CD4-positive, alpha-beta T cell treated with Interferon gamma for 1 hour (primary cell): ENCODE results near the gene CHRNB2.
A peak's percentile ranks its signal among the peaks of the same experiment; 100 is the strongest.

Experiments
- DNase-seq: peaks from one replicate; pipeline ENCODE4 v3.0.0-alpha.2; 2020

The CHRNB2 gene

GRCh38 chr1:154553056-154554030 is 14.2 kb upstream of the CHRNB2 start:
- no peak for DNase-seq

GRCh38 chr1:154556422-154556821 is 11.2 kb upstream of the CHRNB2 start:
- DNase-seq: no peak

GRCh38 chr1:154557248-154557938 is 10.2 kb upstream of the CHRNB2 start:
- no peak for DNase-seq

DNA sequence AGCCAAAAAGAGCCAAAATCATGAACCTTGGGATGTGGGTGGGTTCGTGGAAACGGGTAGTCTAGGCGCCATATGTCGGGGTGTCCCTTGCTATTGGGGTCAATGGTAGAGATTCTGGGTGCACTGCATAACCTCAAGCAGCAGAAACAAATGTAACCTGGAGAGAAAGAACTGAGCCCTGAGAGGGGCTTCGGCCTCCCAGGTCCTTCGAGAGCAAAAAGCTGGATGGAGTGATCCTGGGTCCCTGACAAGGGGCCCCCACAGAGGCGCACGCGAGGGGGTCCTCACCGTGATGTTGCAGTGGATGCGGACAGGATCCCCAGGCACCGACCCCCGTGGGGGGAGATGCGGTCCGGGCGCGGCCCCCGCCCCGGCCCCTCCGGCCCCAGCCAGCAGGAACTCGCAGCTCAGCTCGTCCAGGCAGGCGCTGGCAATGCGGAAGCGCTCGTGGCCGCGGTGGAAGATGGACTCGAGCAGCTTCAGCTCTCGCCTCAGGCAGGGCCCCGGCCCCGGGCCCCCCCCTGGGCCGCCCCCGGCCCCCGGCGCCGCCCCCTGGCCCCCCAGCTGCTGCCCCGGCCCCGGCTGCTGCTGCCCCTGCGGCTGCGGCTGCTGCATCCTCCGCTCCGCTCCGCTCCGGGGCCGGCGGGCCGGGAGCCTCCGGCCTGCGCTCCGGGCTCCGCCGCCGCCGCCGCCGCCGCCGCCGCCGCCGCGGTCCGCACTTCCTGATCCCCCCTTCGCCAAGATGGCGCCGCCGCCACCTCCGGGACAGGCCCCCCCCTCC is 9.4 kb upstream of the CHRNB2 start, which contains the start of gene UBE2Q1:
TSS of gene UBE2Q1 (minus strand) at position 724 of the 781 bp plus-strand sequence. CDS start at position 615, 109 bp downstream.
- DNase-seq: peak; percentile 41

- DNase-seq: peak; percentile 100
These were observed 8.7 kb upstream of the CHRNB2 start for GRCh38 chr1:154558720-154559465.

GRCh38 chr1:154559466-154560044 is 8.0 kb upstream of the CHRNB2 start:
- DNase-seq: peak; percentile 82

DNA sequence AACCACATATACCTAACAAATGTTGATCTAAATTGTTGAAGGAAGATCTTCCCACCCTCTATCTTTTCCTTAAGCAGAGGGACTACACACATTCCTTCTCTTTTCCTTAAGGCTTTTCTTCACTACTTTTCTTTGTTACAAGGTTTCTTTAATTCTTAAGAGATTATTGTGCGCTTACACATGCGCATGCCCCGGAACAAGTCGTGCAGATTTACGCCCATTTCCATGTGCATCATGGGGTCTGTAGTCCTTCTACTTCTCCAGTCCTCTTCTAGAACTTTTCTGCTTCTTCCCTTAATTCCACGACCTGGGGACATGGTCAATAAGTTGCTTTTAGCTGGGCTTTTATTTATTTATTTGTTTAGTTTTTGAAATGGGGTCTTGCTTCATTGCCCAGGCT is 1.7 kb upstream of the CHRNB2 start:
- no peak for DNase-seq

- no peak for DNase-seq
These were observed 708 bp downstream of the CHRNB2 start for GRCh38 chr1:154568157-154568815.

DNA sequence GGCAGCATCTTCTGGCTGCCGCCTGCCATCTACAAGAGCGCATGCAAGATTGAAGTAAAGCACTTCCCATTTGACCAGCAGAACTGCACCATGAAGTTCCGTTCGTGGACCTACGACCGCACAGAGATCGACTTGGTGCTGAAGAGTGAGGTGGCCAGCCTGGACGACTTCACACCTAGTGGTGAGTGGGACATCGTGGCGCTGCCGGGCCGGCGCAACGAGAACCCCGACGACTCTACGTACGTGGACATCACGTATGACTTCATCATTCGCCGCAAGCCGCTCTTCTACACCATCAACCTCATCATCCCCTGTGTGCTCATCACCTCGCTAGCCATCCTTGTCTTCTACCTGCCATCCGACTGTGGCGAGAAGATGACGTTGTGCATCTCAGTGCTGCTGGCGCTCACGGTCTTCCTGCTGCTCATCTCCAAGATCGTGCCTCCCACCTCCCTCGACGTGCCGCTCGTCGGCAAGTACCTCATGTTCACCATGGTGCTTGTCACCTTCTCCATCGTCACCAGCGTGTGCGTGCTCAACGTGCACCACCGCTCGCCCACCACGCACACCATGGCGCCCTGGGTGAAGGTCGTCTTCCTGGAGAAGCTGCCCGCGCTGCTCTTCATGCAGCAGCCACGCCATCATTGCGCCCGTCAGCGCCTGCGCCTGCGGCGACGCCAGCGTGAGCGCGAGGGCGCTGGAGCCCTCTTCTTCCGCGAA is 3.8 kb downstream of the CHRNB2 start:
- DNase-seq: no peak

- DNase-seq: no peak
These were observed 4.3 kb downstream of the CHRNB2 start for GRCh38 chr1:154571964-154572288.

GRCh38 chr1:154572468-154573167 is 5.0 kb downstream of the CHRNB2 start:
- DNase-seq: no peak

- DNase-seq: no peak
These were observed 5.6 kb downstream of the CHRNB2 start for GRCh38 chr1:154573168-154573510.

DNA sequence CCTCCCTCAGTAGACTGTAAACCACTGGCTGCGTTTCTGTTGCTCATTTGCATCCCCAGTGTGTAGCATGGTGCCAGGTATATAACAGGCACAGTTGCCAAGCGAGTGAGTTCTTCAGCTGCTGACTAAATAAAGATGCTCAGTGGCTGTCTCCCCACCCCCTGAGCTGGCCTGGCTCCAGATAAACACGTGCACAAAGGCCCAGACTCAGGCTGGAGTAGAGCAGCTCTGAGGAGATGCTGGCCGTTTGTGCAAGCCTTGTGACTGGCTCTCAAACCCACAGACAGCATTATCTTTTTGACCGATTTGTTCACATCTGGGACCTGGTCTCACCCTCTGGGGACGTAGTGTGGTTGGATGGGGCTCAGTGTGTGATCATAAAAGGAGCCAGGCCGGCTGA is 7.1 kb downstream of the CHRNB2 start:
- DNase-seq: no peak

GRCh38 chr1:154575147-154575927 is 7.8 kb downstream of the CHRNB2 start:
- no peak for DNase-seq

DNA sequence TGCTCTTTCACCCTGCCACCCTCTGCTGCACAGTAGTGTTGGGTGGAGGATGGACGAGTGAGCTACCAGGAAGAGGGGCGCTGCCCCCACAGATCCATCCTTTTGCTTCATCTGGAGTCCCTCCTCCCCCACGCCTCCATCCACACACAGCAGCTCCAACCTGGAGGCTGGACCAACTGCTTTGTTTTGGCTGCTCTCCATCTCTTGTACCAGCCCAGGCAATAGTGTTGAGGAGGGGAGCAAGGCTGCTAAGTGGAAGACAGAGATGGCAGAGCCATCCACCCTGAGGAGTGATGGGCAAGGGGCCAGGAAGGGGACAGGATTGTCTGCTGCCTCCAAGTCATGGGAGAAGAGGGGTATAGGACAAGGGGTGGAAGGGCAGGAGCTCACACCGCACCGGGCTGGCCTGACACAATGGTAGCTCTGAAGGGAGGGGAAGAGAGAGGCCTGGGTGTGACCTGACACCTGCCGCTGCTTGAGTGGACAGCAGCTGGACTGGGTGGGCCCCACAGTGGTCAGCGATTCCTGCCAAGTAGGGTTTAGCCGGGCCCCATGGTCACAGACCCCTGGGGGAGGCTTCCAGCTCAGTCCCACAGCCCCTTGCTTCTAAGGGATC is 8.5 kb downstream of the CHRNB2 start:
- no peak for DNase-seq

GRCh38 chr1:154577346-154578057 is 9.9 kb downstream of the CHRNB2 start:
- DNase-seq: no peak

DNA sequence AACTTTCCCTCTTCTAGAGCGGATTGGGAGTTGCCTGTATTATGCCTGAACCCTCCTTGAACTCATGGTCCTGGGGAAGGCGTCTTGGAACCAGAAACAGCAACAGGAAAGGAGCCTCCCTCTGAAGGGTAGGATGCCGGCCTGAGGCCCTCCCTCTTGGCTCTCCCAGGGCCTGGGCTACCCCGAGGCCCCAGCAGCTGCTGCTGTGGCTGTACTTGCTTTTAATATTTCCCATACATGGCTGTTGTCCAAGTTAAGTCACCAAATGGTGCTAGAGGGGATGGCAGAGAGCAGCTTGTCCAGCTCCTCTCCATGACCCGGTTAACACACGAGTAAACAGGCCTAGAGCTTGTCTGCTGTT is 10.5 kb downstream of the CHRNB2 start:
- no peak for DNase-seq

DNA sequence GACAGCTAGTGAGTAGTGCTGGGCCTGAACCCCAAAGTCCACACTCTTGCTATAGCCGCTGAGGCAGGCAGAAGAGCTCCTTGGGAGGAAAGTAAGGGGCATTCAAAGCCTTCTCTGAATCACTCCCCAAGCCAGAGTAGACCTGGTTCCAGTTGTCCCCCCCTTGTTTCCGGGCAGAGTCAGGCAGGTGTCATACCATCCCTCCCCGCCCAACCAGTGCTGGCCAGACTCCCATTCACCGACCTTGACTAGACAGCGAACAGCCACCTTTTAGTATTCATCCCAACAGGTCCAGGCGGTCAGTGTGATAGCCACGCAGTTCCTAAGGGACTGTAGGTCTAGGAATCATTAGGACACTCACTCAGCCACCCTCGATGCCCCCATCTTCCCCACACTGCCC is 11.8 kb downstream of the CHRNB2 start:
- DNase-seq: no peak
